NT2/D1 (cell line): Measurements from ENCODE around the gene ARL5C.

ENCODE experiments used
- DNase-seq: peaks from one replicate; pipeline ENCODE4 v3.0.0-alpha.2; 2011; ENCODE audit warnings: low read depth, low spot score
- H3K27me3 ChIP-seq: 2 replicates; pipeline ENCODE4 v1.6.0; 2011; ENCODE audit warnings: mild to moderate bottlenecking; ENCODE audit not compliant: insufficient read length, insufficient read depth
- H3K36me3 ChIP-seq: 2 replicates; pipeline ENCODE4 v1.6.1; 2011; ENCODE audit warnings: mild to moderate bottlenecking, low read length, mixed read lengths; ENCODE audit not compliant: insufficient read depth, insufficient read length
- H3K4me1 ChIP-seq: 2 replicates; pipeline ENCODE4 v1.5.1; 2011; ENCODE audit not compliant: insufficient read depth, insufficient read length
- H3K4me3 ChIP-seq: 2 replicates; pipeline ENCODE4 v1.5.1; 2011; ENCODE audit warnings: low read depth; ENCODE audit not compliant: insufficient read length
- H3K9ac ChIP-seq: 2 replicates; pipeline ENCODE4 v1.6.0; 2011; ENCODE audit warnings: low read depth; ENCODE audit not compliant: insufficient read length
- H3K9me3 ChIP-seq: 2 replicates; pipeline ENCODE4 v1.5.1; 2011; ENCODE audit warnings: mild to moderate bottlenecking, low read length; ENCODE audit not compliant: insufficient read depth
- SUZ12 ChIP-seq: IDR thresholded peaks from 2 replicates; pipeline ENCODE4 v1.6.1; 2011; ENCODE audit not compliant: insufficient read length, insufficient read depth; ENCODE audit errors: extremely low read depth
- YY1 ChIP-seq: IDR thresholded peaks from 2 replicates; pipeline ENCODE4 v1.6.1; 2011; ENCODE audit not compliant: insufficient read length, insufficient read depth
- ZNF274 ChIP-seq: IDR thresholded peaks from 2 replicates; pipeline ENCODE4 v1.6.1; 2011; ENCODE audit warnings: mild to moderate bottlenecking, low read depth, low read length

ARL5C gene

DNA sequence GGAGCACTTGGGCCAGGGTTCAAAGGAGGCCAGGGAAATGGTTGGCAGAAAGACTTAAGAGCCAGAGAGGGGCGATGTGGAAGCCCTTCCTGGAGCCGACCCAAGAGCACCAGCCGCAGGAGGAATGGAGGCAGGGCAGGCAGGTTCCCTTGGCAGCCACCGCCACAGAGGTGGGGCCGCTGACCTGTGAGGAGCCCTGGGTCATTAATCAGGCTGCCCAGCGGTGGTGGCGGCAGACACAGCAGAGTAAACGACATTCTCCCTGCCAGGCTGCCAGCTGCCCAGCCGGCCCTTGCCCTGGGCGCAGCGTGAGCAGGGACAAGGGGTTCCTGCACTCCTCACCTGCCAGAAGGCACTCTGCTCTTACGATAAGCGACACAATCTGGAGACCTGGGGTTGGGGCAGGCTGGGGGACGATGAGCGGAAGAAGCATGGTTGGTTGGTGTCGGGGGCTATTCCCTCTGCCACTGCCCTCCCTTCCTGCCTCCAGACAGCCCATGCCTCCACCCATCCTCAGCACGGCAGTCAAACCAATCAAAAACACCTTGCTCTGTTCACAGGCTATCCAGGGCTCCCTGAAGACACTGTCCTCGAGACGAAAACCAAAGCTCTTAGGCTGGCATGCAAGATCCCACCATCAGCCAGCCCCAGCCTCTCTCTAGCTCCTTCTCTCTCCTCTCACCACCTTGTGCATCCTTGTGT, 55.4 kb downstream of the ARL5C start:
- H3K9me3 ChIP-seq = no peaks in the 10 kb centered on the region
- no peak for TF ChIP-seq YY1
- no peak for TF ChIP-seq SUZ12
- no peak for TF ChIP-seq ZNF274
- no peak for DNase-seq
- H3K4me3 ChIP-seq = no peak overlapping the region
- H3K36me3 ChIP-seq = no peaks in the 10 kb centered on the region
- peaks cover 14% of the 10 kb centered on the region for H3K4me1 ChIP-seq
- no peaks in the 10 kb centered on the region for H3K27me3 ChIP-seq
- no peak overlapping the region for H3K9ac ChIP-seq

DNA sequence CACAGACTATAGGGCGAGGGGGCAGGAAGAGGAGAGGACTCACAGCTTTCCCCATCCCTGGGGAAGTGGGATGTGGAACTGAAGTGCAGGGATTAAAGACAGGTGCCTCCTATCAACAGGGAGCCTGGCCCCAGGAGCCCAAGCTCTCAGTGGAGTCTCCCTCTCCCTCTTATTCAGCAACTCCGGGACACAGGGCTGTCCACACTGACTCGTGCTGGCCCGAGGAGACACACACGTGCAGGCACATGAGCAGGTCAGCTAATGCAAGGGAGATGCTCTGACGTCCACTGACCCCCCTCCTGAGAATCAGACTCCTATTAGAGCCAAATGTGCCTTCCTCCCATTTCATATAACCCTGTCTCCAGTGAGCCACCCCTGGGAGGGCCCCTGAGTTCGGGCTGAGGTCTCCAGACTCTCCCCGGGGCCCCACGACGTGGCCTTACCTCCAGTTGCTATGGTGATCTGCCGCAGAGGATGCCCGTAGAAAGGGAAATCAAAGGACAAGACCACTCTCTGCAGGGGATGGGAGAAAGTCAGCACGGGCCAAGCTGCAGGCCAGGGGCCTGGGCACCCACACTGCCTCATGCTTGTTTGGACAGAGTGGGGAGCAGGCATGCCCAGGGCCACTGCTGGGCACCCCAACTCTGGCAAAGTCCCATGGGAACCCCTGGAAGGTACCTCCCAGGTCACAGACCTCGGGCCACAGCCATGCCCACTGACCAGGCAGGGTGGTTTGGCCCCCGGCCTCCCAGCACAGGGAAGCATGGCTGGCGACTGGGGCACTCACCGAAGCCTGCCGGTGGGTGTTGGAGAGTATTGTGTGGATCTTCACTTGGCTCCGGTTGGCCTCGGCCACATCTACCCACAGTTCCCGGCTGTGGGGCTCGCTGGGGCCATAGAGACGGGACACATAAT, 57.2 kb downstream of the ARL5C start:
- no peak overlapping the region for H3K4me3 ChIP-seq
- no peaks in the 10 kb centered on the region for H3K9me3 ChIP-seq
- H3K9ac ChIP-seq = no peak overlapping the region
- peaks cover 19% of the 10 kb centered on the region for H3K4me1 ChIP-seq
- TF ChIP-seq ZNF274 (no peak), YY1 (no peak), SUZ12 (no peak)
- H3K27me3 ChIP-seq = no peaks in the 10 kb centered on the region
- H3K36me3 ChIP-seq = no peaks in the 10 kb centered on the region
- no peak for DNase-seq

DNA sequence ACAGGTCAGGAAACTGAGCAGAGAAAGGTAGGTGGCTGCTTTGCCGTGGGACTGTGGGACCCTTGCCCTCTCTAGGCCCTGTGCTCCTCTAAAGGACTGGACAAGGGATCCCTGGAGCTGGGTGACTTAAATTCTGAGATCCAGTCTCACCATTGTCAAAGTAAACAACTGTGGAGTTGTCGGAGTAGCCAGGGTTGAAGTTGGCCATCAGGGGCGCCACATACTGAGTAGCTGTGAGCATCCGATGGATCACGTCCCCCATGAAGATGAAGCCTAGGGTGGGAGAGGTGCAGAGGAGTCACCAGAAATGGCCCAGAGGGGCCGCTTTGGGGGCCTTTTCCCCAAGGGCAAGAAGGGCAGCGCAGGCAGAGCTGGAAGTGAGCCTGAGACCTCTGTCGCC, 58.0 kb downstream of the ARL5C start:
- H3K36me3 ChIP-seq = no peaks in the 10 kb centered on the region
- H3K9me3 ChIP-seq = no peaks in the 10 kb centered on the region
- H3K9ac ChIP-seq = no peak overlapping the region
- H3K4me1 ChIP-seq = peaks cover 19% of the 10 kb centered on the region
- no peak overlapping the region for H3K4me3 ChIP-seq
- TF ChIP-seq YY1 = no peak
- no peak for TF ChIP-seq SUZ12
- no peak for TF ChIP-seq ZNF274
- no peaks in the 10 kb centered on the region for H3K27me3 ChIP-seq
- DNase-seq = no peak

DNA sequence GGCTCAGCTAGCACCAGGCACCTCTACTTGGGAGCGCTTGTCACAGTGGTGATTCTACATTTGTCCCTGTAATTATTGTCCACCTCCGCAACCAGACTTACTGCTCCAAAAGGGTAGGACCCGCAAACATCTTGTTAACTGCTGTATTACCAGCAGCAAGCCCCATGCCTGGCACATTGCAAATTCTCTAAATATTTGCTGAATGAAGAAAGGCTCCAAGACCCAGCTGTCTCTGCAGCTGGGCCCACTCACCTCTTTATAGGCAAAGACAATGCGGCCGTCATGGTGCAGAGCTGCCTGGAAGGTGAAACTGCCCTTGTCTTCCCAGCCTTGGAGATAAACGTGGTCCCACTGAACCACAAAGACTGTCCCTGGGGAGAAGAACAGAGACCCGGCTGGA, 58.8 kb downstream of the ARL5C start:
- no peak overlapping the region for H3K4me3 ChIP-seq
- H3K36me3 ChIP-seq = no peaks in the 10 kb centered on the region
- no peak for TF ChIP-seq SUZ12
- TF ChIP-seq ZNF274 = no peak
- TF ChIP-seq YY1 = no peak
- no peaks in the 10 kb centered on the region for H3K9me3 ChIP-seq
- H3K9ac ChIP-seq = no peak overlapping the region
- DNase-seq = no peak
- no peaks in the 10 kb centered on the region for H3K27me3 ChIP-seq
- peaks cover 19% of the 10 kb centered on the region for H3K4me1 ChIP-seq
